Brain microvascular endothelial cell (primary cell): ENCODE data around the gene LRMDA.

Source experiments
- DNase-seq: peaks from one replicate; pipeline ENCODE4 v3.0.0-alpha.2; 2020
- H3K27ac ChIP-seq: fragments of 250-450 bp; sonication (Bioruptor Pico); 2 replicates; pipeline ENCODE4 v1.5.1; 2020; ENCODE audit warnings: mild to moderate bottlenecking, moderate library complexity
- H3K27me3 ChIP-seq: fragments of 250-450 bp; sonication (Bioruptor Pico); replicated peaks from 2 replicates; pipeline ENCODE4 v1.5.1; 2020; ENCODE audit warnings: mild to moderate bottlenecking
- H3K36me3 ChIP-seq: fragments of 250-450 bp; sonication (Bioruptor Pico); replicated peaks from 2 replicates; pipeline ENCODE4 v1.5.1; 2020; ENCODE audit warnings: mild to moderate bottlenecking
- H3K4me3 ChIP-seq: 2 replicates; pipeline ENCODE4 v1.5.1; 2011; ENCODE audit warnings: low read depth, mild to moderate bottlenecking, control low read depth, low read length, moderate library complexity
- CTCF ChIP-seq: IDR thresholded peaks from 2 replicates; pipeline ENCODE4 v1.5.1; 2011; ENCODE audit warnings: low read depth, mild to moderate bottlenecking, moderate library complexity, low read length, control low read depth, inconsistent platforms; ENCODE audit errors: missing control alignments
- in situ Hi-C: cut with HindIII; loops from 2 replicates; pipeline ENCODE4 v1.10.0; 2017; ENCODE audit warnings: low sequenced_read_pairs, low pct_ligation_motif_present

LRMDA gene

GRCh38 chr10:75999001-75999400, 567.6 kb downstream of the LRMDA start:
- TF ChIP-seq CTCF: no peak
- H3K4me3 ChIP-seq: no peak overlapping the region
- no peaks in the 10 kb centered on the region for H3K36me3 ChIP-seq
- DNase-seq: no peak
- H3K27me3 ChIP-seq: no peaks in the 10 kb centered on the region
- in situ Hi-C loops: no loop called here
- H3K27ac ChIP-seq: no peak overlapping the region

- no peaks in the 10 kb centered on the region for H3K27me3 ChIP-seq
- H3K36me3 ChIP-seq: no peaks in the 10 kb centered on the region
- H3K27ac ChIP-seq: no peak overlapping the region
- no peak for DNase-seq
- in situ Hi-C loops: no loop called here
- TF ChIP-seq CTCF: no peak
- H3K4me3 ChIP-seq: no peak overlapping the region
Observed at GRCh38 chr10:75999515-76000209, 568.2 kb downstream of the LRMDA start.

- DNase-seq: no peak
- TF ChIP-seq CTCF: no peak
- Histone ChIP-seq H3K27me3 (no peaks in the 10 kb centered on the region), H3K27ac (no peak overlapping the region), H3K36me3 (no peaks in the 10 kb centered on the region), H3K4me3 (no peak overlapping the region)
- in situ Hi-C loops: no loop called here
Observed at GRCh38 chr10:76000550-76000949, 569.1 kb downstream of the LRMDA start.

GRCh38 chr10:76001019-76001418, 569.6 kb downstream of the LRMDA start:
- Histone ChIP-seq H3K36me3 (no peaks in the 10 kb centered on the region), H3K27me3 (no peaks in the 10 kb centered on the region), H3K27ac (no peak overlapping the region), H3K4me3 (no peak overlapping the region)
- TF ChIP-seq CTCF: no peak
- in situ Hi-C loops: no loop called here
- DNase-seq: peak; percentile 11

GRCh38 chr10:76001461-76001860, 570.0 kb downstream of the LRMDA start:
- Histone ChIP-seq H3K27me3 (no peaks in the 10 kb centered on the region), H3K27ac (no peak overlapping the region), H3K4me3 (no peak overlapping the region), H3K36me3 (no peaks in the 10 kb centered on the region)
- DNase-seq: no peak
- in situ Hi-C loops: no loop called here
- TF ChIP-seq CTCF: no peak
